ENCODE data around the gene VSIG8.

The VSIG8 gene

GRCh38 chr1:159877695-159878444 lies 15.4 kb upstream of the VSIG8 start:
- no peaks in the 10 kb centered on the region for H3K9me3 ChIP-seq
- H3K4me1 ChIP-seq = no peaks in the 10 kb centered on the region
- DNase-seq (ENCODE audit: low spot score in 2 of 2) = no peak
- no peak overlapping the region for H3K4me3 ChIP-seq
- in situ Hi-C loops (cut with MboI; ENCODE audit: low sequenced_read_pairs) = no loop called here
- H3K27me3 ChIP-seq (ENCODE audit: low read depth) = no peaks in the 10 kb centered on the region
- no peaks in the 10 kb centered on the region for H3K36me3 ChIP-seq (replicated peaks)

GRCh38 chr1:159873530-159874143 lies 11.2 kb upstream of the VSIG8 start:
- H3K4me1 ChIP-seq = no peaks in the 10 kb centered on the region
- no peak for DNase-seq (ENCODE audit: low spot score in 2 of 2)
- no peaks in the 10 kb centered on the region for H3K9me3 ChIP-seq
- H3K36me3 ChIP-seq (replicated peaks) = no peaks in the 10 kb centered on the region
- H3K27me3 ChIP-seq (ENCODE audit: low read depth) = no peaks in the 10 kb centered on the region
- no peak overlapping the region for H3K4me3 ChIP-seq
- in situ Hi-C loops (cut with MboI; ENCODE audit: low sequenced_read_pairs) = no loop called here

- no peaks in the 10 kb centered on the region for H3K4me1 ChIP-seq
- in situ Hi-C loops (cut with MboI; ENCODE audit: low sequenced_read_pairs) = no loop called here
- H3K27me3 ChIP-seq (ENCODE audit: low read depth) = no peaks in the 10 kb centered on the region
- no peak for DNase-seq (ENCODE audit: low spot score in 2 of 2)
- no peaks in the 10 kb centered on the region for H3K9me3 ChIP-seq
- no peak overlapping the region for H3K4me3 ChIP-seq
- no peaks in the 10 kb centered on the region for H3K36me3 ChIP-seq (replicated peaks)
Observed at GRCh38 chr1:159872891-159873290, 10.4 kb upstream of the VSIG8 start.

GRCh38 chr1:159870704-159871103 lies 8.2 kb upstream of the VSIG8 start:
- in situ Hi-C loops (cut with MboI; ENCODE audit: low sequenced_read_pairs) = no loop called here
- H3K4me1 ChIP-seq = no peaks in the 10 kb centered on the region
- H3K36me3 ChIP-seq (replicated peaks) = no peaks in the 10 kb centered on the region
- no peaks in the 10 kb centered on the region for H3K9me3 ChIP-seq
- DNase-seq (ENCODE audit: low spot score in 2 of 2) = no peak
- no peaks in the 10 kb centered on the region for H3K27me3 ChIP-seq (ENCODE audit: low read depth)
- no peak overlapping the region for H3K4me3 ChIP-seq

DNA sequence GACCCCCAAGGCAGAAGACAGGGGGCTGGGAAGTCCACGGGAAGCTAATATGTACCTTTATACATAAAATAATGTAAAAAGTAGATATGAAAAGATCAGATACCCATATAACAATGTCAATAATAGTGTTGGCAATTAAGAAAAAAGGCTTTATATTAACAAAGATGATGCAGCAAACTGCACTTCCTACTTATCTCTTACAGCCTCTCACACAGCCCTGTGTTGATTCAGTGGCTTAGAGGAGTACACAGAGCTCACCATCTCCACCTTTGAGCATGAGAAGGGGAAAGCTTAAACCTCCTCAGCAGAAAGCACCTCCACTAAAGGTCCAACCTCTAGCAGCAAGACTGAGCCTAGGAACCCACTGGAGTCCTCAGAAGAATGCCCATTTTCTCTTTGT lies 7.2 kb upstream of the VSIG8 start:
- no peak for DNase-seq (ENCODE audit: low spot score in 2 of 2)

DNA sequence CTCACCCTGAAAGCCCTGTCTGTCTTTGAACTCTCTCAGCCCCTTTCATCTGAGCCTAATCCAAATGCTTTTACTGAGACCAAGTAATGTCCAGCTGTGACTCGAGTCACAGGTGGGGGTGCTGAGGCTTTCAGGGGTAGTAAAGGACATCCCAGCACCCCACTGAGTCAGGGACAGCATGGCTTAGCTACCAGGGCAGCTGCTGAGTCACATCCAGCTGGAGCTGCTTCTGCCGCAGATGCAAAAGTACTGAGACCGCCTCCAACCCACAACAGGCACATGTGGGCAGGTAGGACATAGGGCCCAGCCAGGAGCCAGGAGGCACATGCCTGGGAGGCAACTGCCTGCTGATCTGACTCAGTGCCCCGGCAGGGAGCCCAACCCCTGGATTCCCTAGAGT lies 6.7 kb upstream of the VSIG8 start:
- Histone ChIP-seq H3K9me3 (no peaks in the 10 kb centered on the region), H3K27me3 (ENCODE audit: low read depth) (no peaks in the 10 kb centered on the region), H3K4me1 (no peaks in the 10 kb centered on the region), H3K4me3 (no peak overlapping the region), H3K36me3 (replicated peaks) (no peaks in the 10 kb centered on the region)
- in situ Hi-C loops (cut with MboI; ENCODE audit: low sequenced_read_pairs) = no loop called here
- DNase-seq (ENCODE audit: low spot score in 2 of 2) = no peak

More for the DNA sequence above, 7.2 kb upstream of the VSIG8 start:
- no peak overlapping the region for H3K4me3 ChIP-seq
- no peaks in the 10 kb centered on the region for H3K9me3 ChIP-seq
- no peaks in the 10 kb centered on the region for H3K36me3 ChIP-seq (replicated peaks)
- in situ Hi-C loops (cut with MboI; ENCODE audit: low sequenced_read_pairs) = no loop called here
- H3K27me3 ChIP-seq (ENCODE audit: low read depth) = no peaks in the 10 kb centered on the region
- no peaks in the 10 kb centered on the region for H3K4me1 ChIP-seq

GRCh38 chr1:159868766-159869165 lies 6.3 kb upstream of the VSIG8 start:
- no peak for DNase-seq (ENCODE audit: low spot score in 2 of 2)
- in situ Hi-C loops (cut with MboI; ENCODE audit: low sequenced_read_pairs) = no loop called here

GRCh38 chr1:159867664-159868026 lies 5.2 kb upstream of the VSIG8 start:
- Histone ChIP-seq H3K4me3 (no peak overlapping the region), H3K36me3 (replicated peaks) (no peaks in the 10 kb centered on the region), H3K9me3 (no peaks in the 10 kb centered on the region), H3K27me3 (ENCODE audit: low read depth) (no peaks in the 10 kb centered on the region), H3K4me1 (no peaks in the 10 kb centered on the region)
- DNase-seq (ENCODE audit: low spot score in 2 of 2) = no peak
- in situ Hi-C loops (cut with MboI; ENCODE audit: low sequenced_read_pairs) = no loop called here

More at GRCh38 chr1:159868766-159869165, 6.3 kb upstream of the VSIG8 start:
- H3K4me3 ChIP-seq = no peak overlapping the region
- H3K27me3 ChIP-seq (ENCODE audit: low read depth) = no peaks in the 10 kb centered on the region
- H3K36me3 ChIP-seq (replicated peaks) = no peaks in the 10 kb centered on the region
- no peaks in the 10 kb centered on the region for H3K9me3 ChIP-seq
- H3K4me1 ChIP-seq = no peaks in the 10 kb centered on the region

GRCh38 chr1:159866905-159867663 lies 4.6 kb upstream of the VSIG8 start:
- H3K9me3 ChIP-seq = no peaks in the 10 kb centered on the region
- in situ Hi-C loops (cut with MboI; ENCODE audit: low sequenced_read_pairs) = no loop called here
- H3K4me3 ChIP-seq = no peak overlapping the region
- no peaks in the 10 kb centered on the region for H3K27me3 ChIP-seq (ENCODE audit: low read depth)
- DNase-seq (ENCODE audit: low spot score in 2 of 2) = no peak
- H3K36me3 ChIP-seq (replicated peaks) = no peaks in the 10 kb centered on the region
- H3K4me1 ChIP-seq = no peaks in the 10 kb centered on the region

- Histone ChIP-seq H3K9me3 (no peaks in the 10 kb centered on the region), H3K27me3 (ENCODE audit: low read depth) (peaks cover 3% of the 10 kb centered on the region; the same call in 1 of the 2 replicates), H3K4me1 (no peaks in the 10 kb centered on the region), H3K36me3 (replicated peaks) (no peaks in the 10 kb centered on the region), H3K4me3 (no peak overlapping the region)
- no peak for DNase-seq (ENCODE audit: low spot score in 2 of 2)
- in situ Hi-C loops (cut with MboI; ENCODE audit: low sequenced_read_pairs) = no loop called here
Observed at GRCh38 chr1:159866066-159866465, 3.6 kb upstream of the VSIG8 start.

- Histone ChIP-seq H3K4me1 (no peaks in the 10 kb centered on the region), H3K36me3 (replicated peaks) (no peaks in the 10 kb centered on the region), H3K9me3 (no peaks in the 10 kb centered on the region), H3K4me3 (no peak overlapping the region), H3K27me3 (ENCODE audit: low read depth) (peaks cover 3% of the 10 kb centered on the region; the same call in 1 of the 2 replicates)
- DNase-seq (ENCODE audit: low spot score in 2 of 2) = no peak
- in situ Hi-C loops (cut with MboI; ENCODE audit: low sequenced_read_pairs) = no loop called here
Observed at GRCh38 chr1:159864262-159864661, 1.8 kb upstream of the VSIG8 start.

DNA sequence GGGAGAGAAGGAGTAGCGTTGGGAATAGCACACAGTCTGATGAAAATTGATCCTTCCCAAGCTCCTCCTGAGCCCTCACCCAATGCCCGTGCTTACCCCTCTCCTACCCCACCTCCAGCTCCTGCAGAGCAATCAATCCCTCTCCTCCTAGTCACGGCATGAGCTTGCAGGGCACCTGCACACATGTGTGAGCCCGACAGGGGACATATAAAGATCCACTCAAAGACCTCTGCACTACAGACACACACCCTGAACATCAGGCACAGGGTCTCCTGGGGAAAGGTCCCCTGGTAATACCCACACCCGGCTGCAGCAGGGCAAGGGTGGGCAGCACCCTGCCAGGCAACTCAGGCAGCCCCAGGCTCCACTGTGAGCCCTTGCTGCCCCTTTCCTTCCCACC lies 426 bp downstream of the VSIG8 start:
- H3K27me3 ChIP-seq (ENCODE audit: low read depth) = peaks cover 3% of the 10 kb centered on the region; the same call in 1 of the 2 replicates
- H3K4me3 ChIP-seq = no peak overlapping the region
- no peaks in the 10 kb centered on the region for H3K9me3 ChIP-seq
- H3K36me3 ChIP-seq (replicated peaks) = no peaks in the 10 kb centered on the region
- H3K4me1 ChIP-seq = no peaks in the 10 kb centered on the region
- in situ Hi-C loops (cut with MboI; ENCODE audit: low sequenced_read_pairs) = no loop called here
- DNase-seq (ENCODE audit: low spot score in 2 of 2) = no peak

- Histone ChIP-seq H3K9me3 (no peaks in the 10 kb centered on the region), H3K27me3 (ENCODE audit: low read depth) (peaks cover 3% of the 10 kb centered on the region; the same call in 1 of the 2 replicates), H3K36me3 (replicated peaks) (no peaks in the 10 kb centered on the region), H3K4me3 (no peak overlapping the region), H3K4me1 (no peaks in the 10 kb centered on the region)
- no peak for DNase-seq (ENCODE audit: low spot score in 2 of 2)
- in situ Hi-C loops (cut with MboI; ENCODE audit: low sequenced_read_pairs) = no loop called here
Observed at GRCh38 chr1:159861218-159861617, 1.2 kb downstream of the VSIG8 start.

GRCh38 chr1:159860456-159860855 lies 2.0 kb downstream of the VSIG8 start:
- Histone ChIP-seq H3K9me3 (no peaks in the 10 kb centered on the region), H3K36me3 (replicated peaks) (no peaks in the 10 kb centered on the region), H3K4me3 (no peak overlapping the region), H3K4me1 (no peaks in the 10 kb centered on the region), H3K27me3 (ENCODE audit: low read depth) (peaks cover 3% of the 10 kb centered on the region; the same call in 1 of the 2 replicates)
- DNase-seq (ENCODE audit: low spot score in 2 of 2) = no peak
- in situ Hi-C loops (cut with MboI; ENCODE audit: low sequenced_read_pairs) = no loop called here

Data from HAP-1 (cell line).